GM21723 (cell line): ENCODE results near the gene STX11.

Experiments used
- ATAC-seq: cut with Tn5 transposase; IDR thresholded peaks from one replicate; pipeline ENCODE4 v1.9.1; 2021; ENCODE audit warnings: mild to moderate bottlenecking, moderate library complexity; ENCODE audit not compliant: unreplicated experiment

STX11 gene

GRCh38 chr6:144141470-144141869 lies 8.8 kb upstream of the STX11 start:
- no peak for ATAC-seq

GRCh38 chr6:144143106-144143505 lies 7.2 kb upstream of the STX11 start:
- no peak for ATAC-seq

GRCh38 chr6:144143878-144144277 lies 6.4 kb upstream of the STX11 start:
- ATAC-seq = no peak

DNA sequence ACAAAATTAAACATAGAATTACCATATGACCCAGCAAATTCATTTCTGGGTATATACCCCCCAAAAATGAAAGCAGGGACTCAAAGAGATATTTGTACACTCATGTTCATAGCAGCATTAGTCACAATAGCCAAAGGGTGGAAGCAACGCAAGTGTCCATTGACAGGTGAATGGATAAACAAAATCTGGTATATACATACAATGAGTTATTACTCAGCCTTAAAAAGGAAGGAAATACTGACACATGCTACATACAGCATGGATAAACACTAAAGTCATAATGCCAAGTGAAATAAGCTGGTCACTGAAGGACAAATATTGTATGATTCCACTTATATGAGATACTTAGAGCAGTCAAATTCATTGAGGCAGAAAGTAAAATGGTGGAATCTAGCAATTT lies 5.3 kb upstream of the STX11 start:
- no peak for ATAC-seq

DNA sequence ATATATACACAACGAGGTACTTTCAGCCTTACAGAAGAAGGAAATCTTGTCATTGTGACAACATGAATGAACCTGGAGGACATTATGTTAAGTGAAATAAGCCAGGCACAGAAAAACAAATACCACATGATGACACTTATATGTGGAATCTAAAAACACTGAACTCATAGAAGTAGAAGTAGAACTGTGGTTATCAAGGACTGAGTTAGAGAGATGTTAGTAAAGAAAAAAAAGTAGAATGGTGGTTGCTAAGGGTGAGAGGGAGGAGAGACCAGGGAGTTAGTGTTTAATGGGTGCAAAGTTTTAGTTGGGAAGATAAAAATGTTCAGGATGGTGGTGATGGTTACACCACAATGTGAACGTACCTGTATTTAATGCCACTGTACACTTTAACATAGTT lies 4.8 kb upstream of the STX11 start:
- ATAC-seq = no peak

- ATAC-seq = no peak
Observed at GRCh38 chr6:144148886-144149285, 1.4 kb upstream of the STX11 start.

DNA sequence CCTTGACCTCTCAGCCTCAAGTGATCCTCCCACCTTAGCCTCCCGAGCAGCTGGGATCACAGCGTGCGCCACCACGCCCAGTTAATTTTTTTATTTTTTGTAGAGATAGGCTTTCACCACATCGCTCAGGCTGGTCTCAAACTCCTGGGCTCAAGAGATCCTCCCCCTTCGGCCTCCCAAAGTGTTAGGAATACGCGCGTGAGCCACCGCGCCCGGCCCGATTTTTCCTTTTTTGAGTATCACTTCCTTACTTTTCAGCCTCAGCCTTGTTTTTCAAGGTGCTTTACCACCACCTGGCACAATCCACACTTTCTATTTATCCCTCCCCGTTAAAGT lies 791 bp upstream of the STX11 start:
- no peak for ATAC-seq

DNA sequence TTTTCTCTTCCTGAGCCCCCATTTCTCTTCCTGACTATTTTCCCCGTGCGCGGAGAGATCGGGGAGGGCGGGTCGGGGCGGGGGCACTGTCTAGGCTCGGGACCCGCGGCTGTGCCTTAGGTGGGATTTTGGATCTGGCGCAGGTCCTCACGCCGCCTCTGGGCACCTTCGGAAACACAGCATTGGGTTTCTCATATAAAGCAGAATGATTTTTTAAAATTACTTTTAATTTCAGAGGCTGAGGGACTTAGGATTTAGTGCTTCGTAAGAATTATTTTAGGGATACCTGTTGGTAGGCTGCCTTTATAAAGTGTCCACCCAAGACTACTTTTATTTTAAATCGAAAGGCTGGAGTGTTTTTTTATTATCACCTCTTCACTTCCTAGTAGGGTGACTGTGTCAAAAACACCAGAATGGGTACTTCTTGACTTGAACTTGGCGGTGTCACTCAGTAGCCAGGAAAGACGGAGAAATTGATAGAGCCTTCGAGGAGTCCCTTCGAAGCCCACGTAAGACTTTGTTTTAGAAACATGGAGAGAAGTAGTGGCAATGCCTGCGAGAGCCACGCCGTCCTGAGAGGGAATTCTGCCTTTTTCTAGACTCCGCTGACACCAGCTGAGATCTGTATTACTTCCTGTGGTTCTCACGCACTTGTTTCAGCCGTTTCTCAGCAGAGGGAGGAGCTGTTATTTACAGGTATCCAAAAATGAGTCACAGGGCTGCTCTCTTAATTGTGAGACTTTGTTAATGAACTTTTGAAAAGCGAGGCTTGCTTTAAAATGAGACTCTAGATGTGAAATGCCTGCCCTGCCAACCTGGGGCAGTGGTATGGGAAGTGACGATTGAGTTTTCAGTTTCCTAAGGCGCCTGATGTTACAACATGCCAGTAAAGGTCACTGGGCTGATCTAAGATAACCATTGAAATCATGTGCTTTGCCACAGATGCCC lies 667 bp downstream of the STX11 start:
- ATAC-seq = peak; percentile 57

GRCh38 chr6:144152334-144152900 lies 2.1 kb downstream of the STX11 start:
- ATAC-seq = no peak

DNA sequence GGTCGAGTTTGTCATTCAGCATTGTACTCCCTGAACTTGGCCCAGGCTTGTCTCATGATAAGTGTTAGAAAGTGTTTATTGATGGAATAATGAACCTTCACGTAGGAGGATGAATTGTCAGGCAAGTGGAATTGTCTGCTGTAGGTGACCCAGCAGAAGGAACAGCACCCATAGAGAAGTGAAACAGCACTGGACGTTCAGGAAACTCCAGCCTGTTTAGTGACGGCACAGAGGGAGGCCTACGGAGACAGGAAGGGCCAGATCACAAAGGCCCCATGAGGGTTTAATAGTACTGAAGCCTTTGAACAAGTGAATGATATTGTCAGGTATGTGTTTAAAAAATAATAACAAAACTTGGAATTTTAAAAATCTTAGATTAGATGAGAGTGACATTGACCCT lies 2.9 kb downstream of the STX11 start:
- no peak for ATAC-seq

GRCh38 chr6:144153971-144154370 lies 3.7 kb downstream of the STX11 start:
- no peak for ATAC-seq

GRCh38 chr6:144155529-144155928 lies 5.2 kb downstream of the STX11 start:
- ATAC-seq = peak; percentile 60

DNA sequence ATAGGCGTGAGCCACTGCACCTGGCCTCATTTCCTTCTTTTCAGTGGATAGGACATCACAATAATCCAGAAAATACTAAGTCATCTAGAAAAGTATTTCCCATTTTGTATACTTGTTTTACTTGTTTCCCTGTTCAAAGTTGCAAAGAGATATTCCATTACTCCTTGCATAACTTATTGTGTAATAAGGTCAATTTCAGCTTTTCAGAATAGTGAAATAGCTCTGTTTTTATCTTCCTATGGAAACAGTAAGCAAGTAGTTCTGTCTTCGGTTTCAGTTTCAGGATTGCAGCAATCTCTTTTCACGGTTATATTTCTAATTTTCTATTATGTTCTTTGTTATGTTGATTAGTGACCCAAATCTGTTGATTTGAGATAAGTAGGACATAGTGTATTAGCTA lies 6.0 kb downstream of the STX11 start:
- peak; percentile 42 for ATAC-seq

DNA sequence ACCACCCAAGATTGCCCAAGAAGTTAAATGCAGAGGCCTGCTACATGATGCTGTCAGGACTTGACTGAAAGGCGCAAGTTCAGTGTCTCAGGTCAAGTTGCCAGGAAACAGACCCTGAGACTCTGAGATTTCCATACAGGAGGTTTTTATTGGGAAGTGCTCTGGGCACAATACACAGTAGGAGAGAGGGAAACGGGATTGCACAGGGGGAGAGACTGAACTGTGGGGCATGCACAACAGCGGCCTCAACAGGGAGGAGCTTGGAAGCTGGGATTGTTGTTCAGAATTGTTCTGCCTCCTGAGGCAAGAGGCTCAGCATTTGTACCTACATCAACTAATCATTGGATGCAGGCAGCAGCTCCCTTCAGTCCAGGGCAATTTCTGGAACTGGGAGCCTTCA lies 6.7 kb downstream of the STX11 start:
- ATAC-seq = no peak

GRCh38 chr6:144158133-144158532 lies 7.8 kb downstream of the STX11 start:
- ATAC-seq = no peak

DNA sequence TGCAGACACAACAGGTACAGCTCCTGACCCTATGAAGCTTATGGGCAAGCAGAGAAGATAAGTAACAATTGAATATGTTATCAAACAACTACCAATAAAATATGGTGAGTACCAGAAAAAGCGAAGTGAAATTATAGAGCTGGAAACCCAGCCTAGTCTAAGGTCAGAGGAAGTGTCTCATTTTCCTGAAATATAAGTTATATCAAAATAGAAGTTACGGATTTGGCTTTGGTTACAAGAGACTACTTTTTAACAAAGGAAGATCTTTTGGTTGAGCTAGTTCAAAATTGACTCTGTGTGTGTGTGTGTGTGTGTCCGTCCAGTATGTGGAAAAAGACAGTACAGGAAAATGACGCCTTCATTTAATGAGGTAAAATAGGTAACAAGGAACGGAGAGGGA lies 8.9 kb downstream of the STX11 start:
- ATAC-seq = no peak

DNA sequence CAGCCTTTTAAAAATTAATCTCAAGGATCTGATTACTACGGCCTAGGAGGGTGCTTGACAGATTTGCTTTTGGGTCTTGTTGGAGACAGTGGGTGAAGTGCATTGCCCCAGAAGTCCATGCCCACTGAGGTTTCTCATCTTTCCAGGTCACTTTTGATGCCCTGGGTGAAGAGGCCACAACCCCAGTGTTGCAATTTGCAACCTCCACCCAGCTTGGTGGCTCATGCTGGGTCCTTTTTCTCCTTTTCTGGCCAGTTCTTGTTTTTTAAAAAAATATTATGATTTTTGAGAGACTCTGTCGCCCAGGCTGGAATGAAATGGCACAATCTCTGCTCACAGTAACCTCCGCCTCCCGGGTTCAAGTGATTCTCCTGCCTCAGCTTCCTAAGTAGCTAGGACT lies 9.4 kb downstream of the STX11 start:
- no peak for ATAC-seq

GRCh38 chr6:144160431-144161005 lies 10.2 kb downstream of the STX11 start:
- ATAC-seq = no peak

GRCh38 chr6:144161975-144162374 lies 11.7 kb downstream of the STX11 start:
- ATAC-seq = no peak

DNA sequence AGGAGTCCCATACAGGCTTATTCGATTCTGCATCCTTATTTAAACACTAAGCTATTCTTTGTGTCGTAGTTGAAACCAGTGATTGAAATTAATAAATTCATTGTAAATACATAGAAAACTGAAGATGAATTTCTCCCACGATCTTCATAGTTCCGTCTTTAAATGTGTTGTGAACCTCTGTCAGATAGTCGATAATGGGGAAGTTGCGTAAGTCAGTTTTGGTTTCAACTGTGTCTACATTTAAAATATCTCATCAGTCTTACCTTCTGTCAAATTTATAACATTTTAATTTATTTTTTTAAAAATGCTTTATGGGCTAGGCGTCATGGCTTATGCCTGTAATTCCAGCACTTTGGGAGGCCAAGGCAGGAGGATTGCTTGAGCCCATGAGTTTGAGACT lies 12.7 kb downstream of the STX11 start:
- ATAC-seq = peak; percentile 79

- ATAC-seq = no peak
Observed at GRCh38 chr6:144165784-144166183, 15.5 kb downstream of the STX11 start.

GRCh38 chr6:144170044-144170443 lies 19.7 kb downstream of the STX11 start:
- no peak for ATAC-seq
